K562 (cell line): ENCODE data around the gene ZFP62. TPM values are rescaled to one million over a fixed set of nuclear protein-coding genes. Genes with fewer than 3 reads are reported as not detected.

ENCODE experiments used
- ADNP ChIP-seq: fragments of 200-800 bp; sonication (Bioruptor generic); IDR thresholded peaks from 2 replicates; pipeline ENCODE4 v1.6.1; 2016; ENCODE audit warnings: missing genetic modification characterization, missing compliant biosample characterization
- CBFB ChIP-seq: sonication (generic); formaldehyde crosslinking; IDR thresholded peaks from 2 replicates; pipeline ENCODE4 v1.4.0; 2020; ENCODE audit warnings: mild to moderate bottlenecking, missing genetic modification reagents
- CBX2 ChIP-seq: fragments of 200-600 bp; sonication (generic); IDR thresholded peaks from one replicate; pipeline ENCODE4 v1.6.1; 2012; ENCODE audit warnings: mild to moderate bottlenecking, low read length, inconsistent platforms; ENCODE audit not compliant: insufficient read depth, poor library complexity, severe bottlenecking
- CHD4 ChIP-seq: fragments of 200-600 bp; sonication (generic); IDR thresholded peaks from 3 replicates; pipeline ENCODE4 v1.6.1; 2012; ENCODE audit warnings: low read depth, mild to moderate bottlenecking, mixed read lengths, low read length, inconsistent platforms; ENCODE audit not compliant: insufficient read depth, insufficient replicate concordance, poor library complexity, severe bottlenecking
- CSDE1 ChIP-seq, 2 experiments: fragments of 450-650 bp; IDR thresholded peaks; 2 replicates each; pipeline ENCODE4 v1.6.1; 2016; ENCODE audit warnings: mild to moderate bottlenecking in 1 of 2
- ELF2 ChIP-seq: fragments of 250-450 bp; sonication (Bioruptor Pico); IDR thresholded peaks from 2 replicates; pipeline ENCODE4 v1.5.0; 2021; ENCODE audit warnings: mild to moderate bottlenecking
- ETS2 ChIP-seq: IDR thresholded peaks from 2 replicates; pipeline ENCODE4 v1.6.1; 2016; ENCODE audit warnings: borderline replicate concordance, missing genetic modification characterization, mild to moderate bottlenecking, moderate library complexity, missing compliant biosample characterization; ENCODE audit not compliant: poor library complexity, severe bottlenecking
- FOXJ3 ChIP-seq: sonication (generic); formaldehyde crosslinking; IDR thresholded peaks from 2 replicates; pipeline ENCODE4 v1.4.0; 2020; ENCODE audit warnings: mild to moderate bottlenecking, missing genetic modification reagents
- HEY1 ChIP-seq: fragments of 250-450 bp; sonication (Bioruptor Pico); IDR thresholded peaks from 2 replicates; pipeline ENCODE4 v1.5.0; 2020; ENCODE audit warnings: mild to moderate bottlenecking, moderate library complexity, borderline replicate concordance
- HNRNPUL1 ChIP-seq: fragments of 200-400 bp; formaldehyde crosslinking; IDR thresholded peaks from 2 replicates; pipeline ENCODE4 v1.6.1; 2017; ENCODE audit warnings: low read length
- KLF6 ChIP-seq: fragments of 250-450 bp; sonication (Bioruptor Pico); IDR thresholded peaks from 2 replicates; pipeline ENCODE4 v1.4.0; 2020; ENCODE audit warnings: mild to moderate bottlenecking, moderate library complexity, borderline replicate concordance
- PCBP2 ChIP-seq: fragments of 200-400 bp; formaldehyde crosslinking; IDR thresholded peaks from 2 replicates; pipeline ENCODE4 v1.6.1; 2018; ENCODE audit warnings: low read length, low read depth, mild to moderate bottlenecking, moderate library complexity; ENCODE audit not compliant: poor library complexity, severe bottlenecking
- RUNX1 ChIP-seq: sonication (generic); IDR thresholded peaks from 2 replicates; pipeline ENCODE4 v1.6.1; 2016; ENCODE audit warnings: antibody characterized with exemption, low read depth
- ZKSCAN3 ChIP-seq: fragments of 250-450 bp; sonication (Bioruptor Pico); IDR thresholded peaks from 2 replicates; pipeline ENCODE4 v1.4.0; 2020
- ZNF146 ChIP-seq: IDR thresholded peaks from one replicate; pipeline ENCODE4 v1.6.1; 2018; ENCODE audit warnings: missing compliant biosample characterization; ENCODE audit not compliant: unreplicated experiment
- ZNF778 ChIP-seq: fragments of 450-650 bp; formaldehyde crosslinking; IDR thresholded peaks from 2 replicates; pipeline ENCODE4 v1.4.0; 2020; ENCODE audit warnings: mild to moderate bottlenecking, moderate library complexity
- polyA plus RNA-seq, 8 experiments: library from polyadenylated mRNA; depleted of rRNA in 4 of 8; stranded (reverse) in 5 of 8; unstranded in 3 of 8; fragments of >200 nt; fragmentation: Nextera tagmentation in 2 of 8; fragmentation: Illumina TruSeq in 1 of 8; extraction: Ambion mirVana in 2 of 8; extraction: Trizol in 1 of 8; gene quantifications; 2 replicates each; pipeline versions ENCODE4 v1.2.1 to v1.2.3, GENCODE V29; 2011 to 2014; ENCODE audit warnings: inconsistent platforms in 1 of 8, missing spikeins in 1 of 8
- total RNA-seq, 7 experiments: library from RNA; depleted of rRNA in 6 of 7; stranded (reverse); fragments of >200 nt in 6 of 7; fragmentation: Illumina TruSeq in 2 of 7; extraction: Trizol in 2 of 7; gene quantifications; 2 replicates each; pipeline versions ENCODE4 v1.2.1 to v1.2.3, GENCODE V29; 2011 to 2021; ENCODE audit warnings: low replicate concordance in 1 of 7
- TF ChIP-seq, protein P1 (sequence below), 3 experiments: fragments of 200-800 bp in 1 of 3; fragments of 250-450 bp in 1 of 3; fragments of 450-650 bp in 1 of 3; sonication (Bioruptor Pico) in 1 of 3; sonication (Bioruptor generic) in 1 of 3; formaldehyde crosslinking in 1 of 3; IDR thresholded peaks; 2 replicates each; pipeline versions ENCODE4 v1.6.1 to v1.8.0; 2016 to 2022; ENCODE audit warnings: mild to moderate bottlenecking in 2 of 3, missing genetic modification characterization in 2 of 3, missing compliant biosample characterization in 1 of 3, moderate library complexity in 1 of 3

The ZFP62 gene
- total and polyA plus RNA-seq, 9 of the 15 experiments (the other 6 are each of a cell fraction or from before 2014, with no cell fraction given): 12.2 to 37.5 (median 25.0) TPM

GRCh38 chr5:180809403-180810209, 51.5 kb downstream of the ZFP62 start (continued):
- TF ChIP-seq ZNF146 (CRISPR knock-in tag): no peak
- TF ChIP-seq, protein P1, sequence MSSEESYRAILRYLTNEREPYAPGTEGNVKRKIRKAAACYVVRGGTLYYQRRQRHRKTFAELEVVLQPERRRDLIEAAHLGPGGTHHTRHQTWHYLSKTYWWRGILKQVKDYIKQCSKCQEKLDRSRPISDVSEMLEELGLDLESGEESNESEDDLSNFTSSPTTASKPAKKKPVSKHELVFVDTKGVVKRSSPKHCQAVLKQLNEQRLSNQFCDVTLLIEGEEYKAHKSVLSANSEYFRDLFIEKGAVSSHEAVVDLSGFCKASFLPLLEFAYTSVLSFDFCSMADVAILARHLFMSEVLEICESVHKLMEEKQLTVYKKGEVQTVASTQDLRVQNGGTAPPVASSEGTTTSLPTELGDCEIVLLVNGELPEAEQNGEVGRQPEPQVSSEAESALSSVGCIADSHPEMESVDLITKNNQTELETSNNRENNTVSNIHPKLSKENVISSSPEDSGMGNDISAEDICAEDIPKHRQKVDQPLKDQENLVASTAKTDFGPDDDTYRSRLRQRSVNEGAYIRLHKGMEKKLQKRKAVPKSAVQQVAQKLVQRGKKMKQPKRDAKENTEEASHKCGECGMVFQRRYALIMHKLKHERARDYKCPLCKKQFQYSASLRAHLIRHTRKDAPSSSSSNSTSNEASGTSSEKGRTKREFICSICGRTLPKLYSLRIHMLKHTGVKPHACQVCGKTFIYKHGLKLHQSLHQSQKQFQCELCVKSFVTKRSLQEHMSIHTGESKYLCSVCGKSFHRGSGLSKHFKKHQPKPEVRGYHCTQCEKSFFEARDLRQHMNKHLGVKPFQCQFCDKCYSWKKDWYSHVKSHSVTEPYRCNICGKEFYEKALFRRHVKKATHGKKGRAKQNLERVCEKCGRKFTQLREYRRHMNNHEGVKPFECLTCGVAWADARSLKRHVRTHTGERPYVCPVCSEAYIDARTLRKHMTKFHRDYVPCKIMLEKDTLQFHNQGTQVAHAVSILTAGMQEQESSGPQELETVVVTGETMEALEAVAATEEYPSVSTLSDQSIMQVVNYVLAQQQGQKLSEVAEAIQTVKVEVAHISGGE (CRISPR knock-in tag; IDR thresholded peaks at IDR 0.05): no peak
- no peak for TF ChIP-seq FOXJ3 (CRISPR knock-in tag)
- no peak for TF ChIP-seq PCBP2
- no peak for TF ChIP-seq CBFB (CRISPR knock-in tag)
- no peak for TF ChIP-seq RUNX1
- no peak for TF ChIP-seq ETS2
- TF ChIP-seq CSDE1 (IDR thresholded peaks at IDR 0.05): no peak
- peak; percentile 68 for TF ChIP-seq ELF2
- no peak for TF ChIP-seq ZKSCAN3 (CRISPR knock-in tag)
- no peak for TF ChIP-seq HNRNPUL1
- no peak for TF ChIP-seq ZNF778 (CRISPR knock-in tag)
- TF ChIP-seq KLF6: no peak
- no peak for TF ChIP-seq CBX2
- TF ChIP-seq HEY1 (CRISPR knock-in tag): no peak
- TF ChIP-seq ADNP: no peak
- TF ChIP-seq CHD4: no peak
